Keratinocyte (primary cell): ENCODE data around the gene STX10. TPM values are rescaled to one million over a fixed set of nuclear protein-coding genes. Genes with fewer than 3 reads are reported as not detected.

ENCODE experiments used
- DNase-seq: peaks from one replicate; pipeline ENCODE4 v3.0.0-alpha.2; 2011; ENCODE audit warnings: low read depth, missing footprints, low spot score
- FAIRE-seq: peaks from 2 replicates; lab custom pipeline; 2011; peaks lifted over from hg19 to GRCh38; lab: Jason Lieb, UNC
- H2AFZ ChIP-seq: 2 replicates; pipeline ENCODE4 v1.6.0; 2012; ENCODE audit warnings: low read length, control low read depth, inconsistent platforms; ENCODE audit not compliant: control insufficient read depth
- H3K27ac ChIP-seq: 2 replicates; pipeline ENCODE4 v1.5.1; 2011; ENCODE audit warnings: low read length; ENCODE audit not compliant: control insufficient read depth, insufficient read depth
- H3K27me3 ChIP-seq: 3 replicates; pipeline ENCODE4 v1.6.0; 2011; ENCODE audit warnings: low read length; ENCODE audit not compliant: control insufficient read depth, insufficient read depth; ENCODE audit errors: extremely low read depth
- H3K36me3 ChIP-seq, 2 experiments: 2 replicates in 1 of 2; 3 replicates in 1 of 2; pipeline ENCODE4 v1.5.1; 2011; ENCODE audit warnings: low read length in 2 of 2, mild to moderate bottlenecking in 1 of 2; ENCODE audit not compliant: control insufficient read depth in 2 of 2, insufficient read depth in 2 of 2; ENCODE audit errors: extremely low read depth in 1 of 2
- H3K4me1 ChIP-seq: 3 replicates; pipeline ENCODE4 v1.5.1; 2011; ENCODE audit warnings: low read length; ENCODE audit not compliant: control insufficient read depth, insufficient read depth; ENCODE audit errors: extremely low read depth
- H3K4me2 ChIP-seq: 3 replicates; pipeline ENCODE4 v1.6.0; 2011; ENCODE audit warnings: low read depth, low read length; ENCODE audit not compliant: control insufficient read depth, insufficient read depth; ENCODE audit errors: extremely low read depth
- H3K4me3 ChIP-seq, 3 experiments: fragments of 200-600 bp in 1 of 3; sonication (generic) in 1 of 3; 2 replicates in 2 of 3; 3 replicates in 1 of 3; pipeline ENCODE4 v1.5.1; 2011 to 2016; ENCODE audit warnings: low read length in 3 of 3, mild to moderate bottlenecking in 3 of 3, control low read depth in 2 of 3, inconsistent platforms in 1 of 3, low read depth in 1 of 3, mixed read lengths in 1 of 3, mixed run types in 1 of 3, moderate library complexity in 1 of 3; ENCODE audit not compliant: control insufficient read depth in 2 of 3, insufficient read depth in 2 of 3; ENCODE audit errors: extremely low read depth in 1 of 3
- H3K79me2 ChIP-seq: 2 replicates; pipeline ENCODE4 v1.6.0; 2012; ENCODE audit warnings: low read length; ENCODE audit not compliant: control insufficient read depth, insufficient read depth
- H3K9ac ChIP-seq: 3 replicates; pipeline ENCODE4 v1.6.0; 2011; ENCODE audit warnings: low read length; ENCODE audit not compliant: control insufficient read depth, insufficient read depth; ENCODE audit errors: extremely low read depth
- H3K9me1 ChIP-seq: 3 replicates; pipeline ENCODE4 v1.6.0; 2011; ENCODE audit warnings: low read length; ENCODE audit not compliant: control insufficient read depth, insufficient read depth; ENCODE audit errors: extremely low read depth
- H3K9me3 ChIP-seq: 2 replicates; pipeline ENCODE4 v1.5.1; 2012; ENCODE audit warnings: low read depth, low read length; ENCODE audit not compliant: control insufficient read depth
- H4K20me1 ChIP-seq: 3 replicates; pipeline ENCODE4 v1.6.0; 2011; ENCODE audit warnings: low read length; ENCODE audit not compliant: control insufficient read depth, insufficient read depth; ENCODE audit errors: extremely low read depth
- EZH2 ChIP-seq: IDR thresholded peaks from one replicate; pipeline ENCODE4 v1.6.1; 2012; ENCODE audit warnings: inconsistent platforms, mild to moderate bottlenecking, low read length, moderate library complexity
- dilution Hi-C: fragments of 300-500 bp; cut with MboI; formaldehyde crosslinking; loops from one replicate; pipeline ENCODE4 v1.7.0; 2020; ENCODE audit warnings: low sequenced_read_pairs; ENCODE audit not compliant: extremely low pct_ligation_motif_present
- polyA plus RNA-seq, 5 experiments: library from polyadenylated mRNA; depleted of rRNA in 3 of 5; stranded (reverse) in 3 of 5; stranded (forward) in 1 of 5; unstranded in 1 of 5; fragments of >200 nt; gene quantifications; 1 replicate in 1 of 5; 2 replicates in 3 of 5; 3 replicates in 1 of 5; pipeline versions ENCODE4 v1.2.1 to v1.2.3, GENCODE V29; 2011 to 2012; ENCODE audit warnings: missing spikeins in 2 of 5, low read depth in 1 of 5, low replicate concordance in 1 of 5
- TF ChIP-seq, protein P1 (sequence below), 3 experiments: IDR thresholded peaks in 1 of 3; conservative IDR thresholded peaks in 1 of 3; optimal IDR thresholded peaks in 1 of 3; 2 replicates in 2 of 3; 3 replicates in 1 of 3; pipeline versions ENCODE3 to v1.5.1; 2011; ENCODE audit warnings: low read length in 3 of 3, mild to moderate bottlenecking in 3 of 3, moderate library complexity in 2 of 3, control low read depth in 1 of 3, inconsistent platforms in 1 of 3; ENCODE audit not compliant: insufficient read depth in 2 of 3; ENCODE audit errors: extremely low read depth in 1 of 3

STX10 gene
- polyA plus RNA-seq, 1 donor (not counting 4 experiments of a cell fraction or from before 2014, with no cell fraction given): 65.2 TPM

- Histone ChIP-seq H3K27me3 (no peaks in the 10 kb centered on the region), H4K20me1 (peaks cover 9% of the 10 kb centered on the region), H3K4me2 (peak overlapping the region; percentile 91), H3K4me3 (peak overlapping the region; percentile 62 to 99 (median 96)), H3K9me1 (no peaks in the 10 kb centered on the region), H3K79me2 (peaks cover 41% of the 10 kb centered on the region), H3K36me3 (peaks cover 2 to 16% of the 10 kb centered on the region in 2 experiments), H2AFZ (no peak overlapping the region), H3K9me3 (no peaks in the 10 kb centered on the region), H3K27ac (peak overlapping the region; percentile 96), H3K4me1 (peaks cover 13% of the 10 kb centered on the region), H3K9ac (peak overlapping the region; percentile 84)
- FAIRE-seq: no peak
- dilution Hi-C loops: no loop called here
- DNase-seq: no peak
- TF ChIP-seq EZH2: no peak
- TF ChIP-seq, protein P1, sequence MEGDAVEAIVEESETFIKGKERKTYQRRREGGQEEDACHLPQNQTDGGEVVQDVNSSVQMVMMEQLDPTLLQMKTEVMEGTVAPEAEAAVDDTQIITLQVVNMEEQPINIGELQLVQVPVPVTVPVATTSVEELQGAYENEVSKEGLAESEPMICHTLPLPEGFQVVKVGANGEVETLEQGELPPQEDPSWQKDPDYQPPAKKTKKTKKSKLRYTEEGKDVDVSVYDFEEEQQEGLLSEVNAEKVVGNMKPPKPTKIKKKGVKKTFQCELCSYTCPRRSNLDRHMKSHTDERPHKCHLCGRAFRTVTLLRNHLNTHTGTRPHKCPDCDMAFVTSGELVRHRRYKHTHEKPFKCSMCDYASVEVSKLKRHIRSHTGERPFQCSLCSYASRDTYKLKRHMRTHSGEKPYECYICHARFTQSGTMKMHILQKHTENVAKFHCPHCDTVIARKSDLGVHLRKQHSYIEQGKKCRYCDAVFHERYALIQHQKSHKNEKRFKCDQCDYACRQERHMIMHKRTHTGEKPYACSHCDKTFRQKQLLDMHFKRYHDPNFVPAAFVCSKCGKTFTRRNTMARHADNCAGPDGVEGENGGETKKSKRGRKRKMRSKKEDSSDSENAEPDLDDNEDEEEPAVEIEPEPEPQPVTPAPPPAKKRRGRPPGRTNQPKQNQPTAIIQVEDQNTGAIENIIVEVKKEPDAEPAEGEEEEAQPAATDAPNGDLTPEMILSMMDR (optimal IDR thresholded peaks at IDR 0.05 in 1 of 3, IDR thresholded peaks at IDR 0.05 in 1 of 3, conservative IDR thresholded peaks at IDR 0.05 in 1 of 3; ENCODE audit: extremely low read depth in 1 of 3, insufficient read depth in 2 of 3, low read length in 3 of 3): no peak
Observed at GRCh38 chr19:13154241-13154778, 4.1 kb upstream of the STX10 start.

GRCh38 chr19:13153569-13154240 is 3.5 kb upstream of the STX10 start:
- peak overlapping the region; percentile 96 for H3K27ac ChIP-seq
- TF ChIP-seq, protein P1 (optimal IDR thresholded peaks at IDR 0.05 in 1 of 3, IDR thresholded peaks at IDR 0.05 in 1 of 3, conservative IDR thresholded peaks at IDR 0.05 in 1 of 3; ENCODE audit: extremely low read depth in 1 of 3, insufficient read depth in 2 of 3, low read length in 3 of 3): peak in 1 of 3 experiments; percentile 2
- TF ChIP-seq EZH2: no peak
- no peaks in the 10 kb centered on the region for H3K27me3 ChIP-seq
- H3K9ac ChIP-seq: peak overlapping the region; percentile 84
- dilution Hi-C loops: no loop called here
- H3K4me3 ChIP-seq: peak overlapping the region; percentile 62 to 99 (median 96)
- H3K9me3 ChIP-seq: no peaks in the 10 kb centered on the region
- H3K4me1 ChIP-seq: peaks cover 16% of the 10 kb centered on the region
- H2AFZ ChIP-seq: no peak overlapping the region
- peaks cover 2 to 16% of the 10 kb centered on the region in 2 experiments for H3K36me3 ChIP-seq
- peaks cover 45% of the 10 kb centered on the region for H3K79me2 ChIP-seq
- peaks cover 9% of the 10 kb centered on the region for H4K20me1 ChIP-seq
- FAIRE-seq (no peak), DNase-seq (no peak)
- no peaks in the 10 kb centered on the region for H3K9me1 ChIP-seq
- H3K4me2 ChIP-seq: peak overlapping the region; percentile 91
